ENCODE results near the gene WNT3. TPM values are rescaled to one million over a fixed set of nuclear protein-coding genes. Genes with fewer than 3 reads are reported as not detected.

The WNT3 gene
- total RNA-seq, 1 experiment from 2014 or later, result 8.8 TPM

DNA sequence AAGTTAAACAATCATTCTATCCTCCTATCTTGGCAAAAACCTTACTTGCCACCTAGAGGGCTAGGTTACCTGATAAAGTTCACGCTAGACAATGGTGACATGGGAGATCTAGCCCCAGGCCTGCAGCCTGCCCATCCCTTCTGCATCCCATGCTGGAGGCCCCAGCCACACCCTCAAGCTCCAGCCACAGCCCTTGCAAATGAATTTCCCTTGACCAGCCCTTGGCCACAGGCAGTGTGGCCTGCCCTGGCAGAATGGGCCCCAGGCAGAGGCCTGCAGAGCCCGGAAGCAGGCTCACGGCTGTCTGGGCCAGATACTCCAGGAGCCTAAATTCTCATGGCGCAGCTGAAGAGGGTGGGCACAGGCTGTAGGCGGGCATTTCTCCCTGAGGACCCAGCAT lies 14.9 kb downstream of the WNT3 start:
- Mint-ChIP-seq H3K4me1 (ENCODE audit: low read depth, unreplicated experiment) (no peaks in the 10 kb centered on the region), H3K9me3 (ENCODE audit: unreplicated experiment) (peaks cover 10% of the 10 kb centered on the region), H3K4me3 (ENCODE audit: unreplicated experiment) (no peak overlapping the region), H3K27ac (ENCODE audit: unreplicated experiment) (peak overlapping the region; percentile 5), H3K27me3 (ENCODE audit: insufficient read depth, unreplicated experiment) (no peaks in the 10 kb centered on the region), H3K36me3 (ENCODE audit: insufficient read depth, unreplicated experiment) (no peaks in the 10 kb centered on the region)
- Histone ChIP-seq H3K36me3 (ENCODE audit: control insufficient read depth, insufficient read depth, low read length) (no peaks in the 10 kb centered on the region), H3K27me3 (replicated peaks; ENCODE audit: control insufficient read depth, insufficient read depth, low read length) (no peaks in the 10 kb centered on the region), H3K4me1 (no peaks in the 10 kb centered on the region), H3K9me3 (no peaks in the 10 kb centered on the region), H3K4me3 (ENCODE audit: low read depth, low read length) (no peak overlapping the region)
- intact Hi-C loops (cut with micrococcal nuclease; ENCODE audit: unreplicated experiment), result no loop called here
- DNase-seq, result peak in 1 of 2 experiments; percentile 62
- BruUV-seq (replicated peaks), result no TSS peak
- ChIA-PET POLR2A (no interaction called here), CTCF (no interaction called here)
- TF ChIP-seq, protein P1, sequence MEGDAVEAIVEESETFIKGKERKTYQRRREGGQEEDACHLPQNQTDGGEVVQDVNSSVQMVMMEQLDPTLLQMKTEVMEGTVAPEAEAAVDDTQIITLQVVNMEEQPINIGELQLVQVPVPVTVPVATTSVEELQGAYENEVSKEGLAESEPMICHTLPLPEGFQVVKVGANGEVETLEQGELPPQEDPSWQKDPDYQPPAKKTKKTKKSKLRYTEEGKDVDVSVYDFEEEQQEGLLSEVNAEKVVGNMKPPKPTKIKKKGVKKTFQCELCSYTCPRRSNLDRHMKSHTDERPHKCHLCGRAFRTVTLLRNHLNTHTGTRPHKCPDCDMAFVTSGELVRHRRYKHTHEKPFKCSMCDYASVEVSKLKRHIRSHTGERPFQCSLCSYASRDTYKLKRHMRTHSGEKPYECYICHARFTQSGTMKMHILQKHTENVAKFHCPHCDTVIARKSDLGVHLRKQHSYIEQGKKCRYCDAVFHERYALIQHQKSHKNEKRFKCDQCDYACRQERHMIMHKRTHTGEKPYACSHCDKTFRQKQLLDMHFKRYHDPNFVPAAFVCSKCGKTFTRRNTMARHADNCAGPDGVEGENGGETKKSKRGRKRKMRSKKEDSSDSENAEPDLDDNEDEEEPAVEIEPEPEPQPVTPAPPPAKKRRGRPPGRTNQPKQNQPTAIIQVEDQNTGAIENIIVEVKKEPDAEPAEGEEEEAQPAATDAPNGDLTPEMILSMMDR (IDR thresholded peaks at IDR 0.05; ENCODE audit: insufficient read depth in 1 of 2, low read depth in 1 of 2, low read length in 1 of 2, severe bottlenecking in 1 of 2, unreplicated experiment in 1 of 2), result no peak

DNA sequence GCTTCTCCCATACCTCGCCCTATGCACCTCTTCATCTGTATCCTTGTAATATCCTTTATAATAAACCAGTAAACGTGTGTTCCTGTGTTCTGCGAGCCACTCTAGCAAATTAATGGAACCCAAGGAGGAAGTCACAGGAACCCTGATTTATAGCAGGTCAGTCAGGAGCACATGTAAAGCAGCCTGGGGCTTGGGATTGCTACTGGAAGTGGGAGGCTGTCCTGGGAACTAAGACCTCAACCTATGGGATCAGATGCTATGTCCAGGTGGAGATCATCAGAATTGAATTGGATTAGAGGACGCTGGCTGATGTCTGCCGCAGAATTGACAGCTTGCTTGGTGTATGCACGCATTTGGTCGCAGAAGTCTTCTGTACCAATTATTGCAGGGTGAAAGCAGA lies 15.7 kb downstream of the WNT3 start:
- Mint-ChIP-seq H3K36me3 (ENCODE audit: insufficient read depth, unreplicated experiment) (no peaks in the 10 kb centered on the region), H3K4me3 (ENCODE audit: unreplicated experiment) (no peak overlapping the region), H3K27ac (ENCODE audit: unreplicated experiment) (no peak overlapping the region), H3K9me3 (ENCODE audit: unreplicated experiment) (peaks cover 10% of the 10 kb centered on the region), H3K4me1 (ENCODE audit: low read depth, unreplicated experiment) (no peaks in the 10 kb centered on the region), H3K27me3 (ENCODE audit: insufficient read depth, unreplicated experiment) (no peaks in the 10 kb centered on the region)
- Histone ChIP-seq H3K4me1 (no peaks in the 10 kb centered on the region), H3K4me3 (ENCODE audit: low read depth, low read length) (no peak overlapping the region), H3K36me3 (ENCODE audit: control insufficient read depth, insufficient read depth, low read length) (no peaks in the 10 kb centered on the region), H3K9me3 (no peaks in the 10 kb centered on the region), H3K27me3 (replicated peaks; ENCODE audit: control insufficient read depth, insufficient read depth, low read length) (no peaks in the 10 kb centered on the region)
- TF ChIP-seq, protein P1 (IDR thresholded peaks at IDR 0.05; ENCODE audit: insufficient read depth in 1 of 2, low read depth in 1 of 2, low read length in 1 of 2, severe bottlenecking in 1 of 2, unreplicated experiment in 1 of 2), result no peak
- no peak for DNase-seq
- CTCF ChIA-PET, result no interaction called here
- POLR2A ChIA-PET, result no interaction called here
- intact Hi-C loops (cut with micrococcal nuclease; ENCODE audit: unreplicated experiment), result no loop called here
- no TSS peak for BruUV-seq (replicated peaks)

DNA sequence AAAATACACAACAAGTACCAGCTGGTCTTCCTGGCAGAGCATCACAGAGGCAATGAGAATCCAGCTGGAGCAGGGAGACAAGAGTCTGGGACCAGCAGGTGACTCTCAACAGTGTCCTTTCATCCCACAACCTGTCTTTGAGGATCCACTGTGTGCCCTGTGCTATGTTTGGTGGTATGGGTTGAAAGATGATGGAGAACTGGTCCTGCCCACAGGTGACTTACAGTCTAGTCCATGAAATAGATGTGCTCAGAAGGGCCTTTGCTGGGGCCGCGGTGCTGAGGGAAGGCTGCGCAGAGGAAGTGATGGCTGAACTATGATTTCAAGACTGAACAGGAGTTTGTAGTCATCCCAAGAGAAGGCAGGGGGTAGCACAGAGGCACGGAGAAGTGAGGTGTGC lies 17.9 kb downstream of the WNT3 start:
- Histone ChIP-seq H3K36me3 (ENCODE audit: control insufficient read depth, insufficient read depth, low read length) (no peaks in the 10 kb centered on the region), H3K4me1 (no peaks in the 10 kb centered on the region), H3K4me3 (ENCODE audit: low read depth, low read length) (no peak overlapping the region), H3K9me3 (no peaks in the 10 kb centered on the region), H3K27me3 (replicated peaks; ENCODE audit: control insufficient read depth, insufficient read depth, low read length) (no peaks in the 10 kb centered on the region)
- POLR2A ChIA-PET, result no interaction called here
- Mint-ChIP-seq H3K4me3 (ENCODE audit: unreplicated experiment) (no peak overlapping the region), H3K4me1 (ENCODE audit: low read depth, unreplicated experiment) (no peaks in the 10 kb centered on the region), H3K27ac (ENCODE audit: unreplicated experiment) (no peak overlapping the region), H3K27me3 (ENCODE audit: insufficient read depth, unreplicated experiment) (no peaks in the 10 kb centered on the region), H3K36me3 (ENCODE audit: insufficient read depth, unreplicated experiment) (no peaks in the 10 kb centered on the region), H3K9me3 (ENCODE audit: unreplicated experiment) (peaks cover 10% of the 10 kb centered on the region)
- no peak for DNase-seq
- intact Hi-C loops (cut with micrococcal nuclease; ENCODE audit: unreplicated experiment), result no loop called here
- CTCF ChIA-PET, result no interaction called here
- TF ChIP-seq, protein P1 (IDR thresholded peaks at IDR 0.05; ENCODE audit: insufficient read depth in 1 of 2, low read depth in 1 of 2, low read length in 1 of 2, severe bottlenecking in 1 of 2, unreplicated experiment in 1 of 2), result no peak
- no TSS peak for BruUV-seq (replicated peaks)
